Ascending aorta (tissue), 2 donors: ENCODE results near the gene NCDN. TPM values are rescaled to one million over a fixed set of nuclear protein-coding genes. Genes with fewer than 3 reads are reported as not detected.

ENCODE experiments used
- DNase-seq, 2 donors: peaks; one replicate each; pipeline ENCODE4 v3.0.0-alpha.2; 2019; ENCODE audit warnings: low spot score in 2 of 2
- H3K27ac ChIP-seq, 2 donors: fragments of 200-600 bp; sonication (generic); one replicate each; pipeline ENCODE4 v1.5.1; 2016 to 2017; ENCODE audit warnings: mild to moderate bottlenecking in 1 of 2
- H3K27me3 ChIP-seq: fragments of 200-600 bp; sonication (generic); one replicate; pipeline ENCODE4 v1.5.1; 2017
- H3K36me3 ChIP-seq, 2 donors: fragments of 200-600 bp; sonication (generic); one replicate each; pipeline ENCODE4 v1.5.1; 2016
- H3K4me1 ChIP-seq, 2 donors: fragments of 200-600 bp; sonication (generic); one replicate each; pipeline ENCODE4 v1.5.1; 2016 to 2017; ENCODE audit warnings: mild to moderate bottlenecking in 1 of 2
- H3K4me3 ChIP-seq, 2 donors: fragments of 200-600 bp; sonication (generic); one replicate each; pipeline ENCODE4 v1.5.1; 2016 to 2017; ENCODE audit warnings: mild to moderate bottlenecking in 1 of 2
- H3K9me3 ChIP-seq, 2 donors: fragments of 200-600 bp; sonication (generic); one replicate each; pipeline ENCODE4 v1.5.1; 2016
- intact Hi-C: fragments of 100-400 bp; cut with DNase I; formaldehyde crosslinking; loops from one replicate; pipeline ENCODE4 v1.15.1; 2023
- total RNA-seq: library from RNA; depleted of rRNA; stranded (reverse); fragments of >200 nt; gene quantifications from one replicate; pipeline ENCODE4 v1.1.0, GENCODE V29; 2016
- TF ChIP-seq, protein P1 (sequence below), 3 experiments: fragments of 200-600 bp in 2 of 3; fragments of 450-650 bp in 1 of 3; sonication (generic) in 2 of 3; IDR thresholded peaks; one replicate each; pipeline ENCODE4 v1.5.1; 2016 to 2019; ENCODE audit warnings: antibody characterized with exemption in 3 of 3, mild to moderate bottlenecking in 1 of 3, moderate library complexity in 1 of 3

Gene NCDN
- total RNA-seq, 1 donor from 2014 or later = 20.1 TPM

DNA sequence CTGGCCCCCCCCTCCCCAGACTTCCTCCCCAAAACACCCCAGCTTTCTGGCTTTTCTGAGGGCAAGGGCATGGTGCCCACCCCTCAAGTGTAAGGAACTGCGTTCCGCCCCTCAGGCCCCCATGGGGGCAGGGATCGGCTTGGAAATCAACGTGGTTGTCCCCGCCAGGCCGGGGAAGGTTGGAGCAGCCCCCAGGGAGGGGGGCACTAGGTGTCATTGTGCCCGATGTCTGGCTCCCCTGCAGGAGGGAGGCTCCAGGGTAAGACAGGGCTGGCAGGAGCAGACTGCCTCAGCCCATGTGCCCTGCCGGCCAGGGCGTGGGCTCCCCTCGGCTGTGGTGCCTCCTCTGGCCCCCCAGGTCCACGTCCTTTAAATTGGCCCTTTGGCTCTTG is 8.1 kb downstream of the NCDN start:
- H3K4me3 ChIP-seq = no peak overlapping the region
- no peak for DNase-seq
- TF ChIP-seq, protein P1, sequence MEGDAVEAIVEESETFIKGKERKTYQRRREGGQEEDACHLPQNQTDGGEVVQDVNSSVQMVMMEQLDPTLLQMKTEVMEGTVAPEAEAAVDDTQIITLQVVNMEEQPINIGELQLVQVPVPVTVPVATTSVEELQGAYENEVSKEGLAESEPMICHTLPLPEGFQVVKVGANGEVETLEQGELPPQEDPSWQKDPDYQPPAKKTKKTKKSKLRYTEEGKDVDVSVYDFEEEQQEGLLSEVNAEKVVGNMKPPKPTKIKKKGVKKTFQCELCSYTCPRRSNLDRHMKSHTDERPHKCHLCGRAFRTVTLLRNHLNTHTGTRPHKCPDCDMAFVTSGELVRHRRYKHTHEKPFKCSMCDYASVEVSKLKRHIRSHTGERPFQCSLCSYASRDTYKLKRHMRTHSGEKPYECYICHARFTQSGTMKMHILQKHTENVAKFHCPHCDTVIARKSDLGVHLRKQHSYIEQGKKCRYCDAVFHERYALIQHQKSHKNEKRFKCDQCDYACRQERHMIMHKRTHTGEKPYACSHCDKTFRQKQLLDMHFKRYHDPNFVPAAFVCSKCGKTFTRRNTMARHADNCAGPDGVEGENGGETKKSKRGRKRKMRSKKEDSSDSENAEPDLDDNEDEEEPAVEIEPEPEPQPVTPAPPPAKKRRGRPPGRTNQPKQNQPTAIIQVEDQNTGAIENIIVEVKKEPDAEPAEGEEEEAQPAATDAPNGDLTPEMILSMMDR (IDR thresholded peaks at IDR 0.05) = no peak
- intact Hi-C loops = no loop called here
- no peaks in the 10 kb centered on the region for H3K27me3 ChIP-seq
- H3K36me3 ChIP-seq = peaks cover 10 to 38% of the 10 kb centered on the region in 2 donors
- H3K4me1 ChIP-seq = peaks cover 0 to 10% of the 10 kb centered on the region in 2 donors
- no peaks in the 10 kb centered on the region for H3K9me3 ChIP-seq
- no peak overlapping the region for H3K27ac ChIP-seq

DNA sequence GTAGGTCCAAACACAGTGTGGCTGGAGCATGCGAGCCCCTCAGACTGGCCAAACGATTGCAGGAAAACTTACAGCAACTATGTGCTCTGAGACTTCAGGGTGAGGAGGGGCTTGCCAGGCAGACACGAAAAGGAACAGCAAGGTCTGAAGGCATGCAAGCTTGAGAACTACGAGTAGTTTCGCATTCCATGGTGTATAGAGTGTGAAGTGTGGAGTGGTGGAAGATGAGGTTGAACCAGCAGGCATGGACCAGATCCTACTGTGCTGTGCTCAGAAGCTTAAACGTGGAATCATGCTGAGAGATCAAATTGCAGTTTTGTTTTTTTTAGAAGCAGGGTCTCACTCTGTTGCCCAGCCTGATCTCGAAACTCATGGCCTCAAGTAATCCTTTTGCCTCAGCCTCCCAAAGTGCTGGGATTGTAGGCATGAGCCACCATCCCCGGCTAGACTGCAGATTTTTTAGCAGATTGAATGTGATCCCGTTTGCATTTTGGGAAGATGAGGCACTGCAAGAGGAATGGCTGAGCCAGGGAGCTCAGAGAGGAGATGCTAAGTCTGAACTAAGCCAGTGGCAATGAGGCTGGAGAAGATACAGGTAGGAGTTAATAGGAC is 10.5 kb downstream of the NCDN start:
- H3K36me3 ChIP-seq = peaks cover 9 to 27% of the 10 kb centered on the region in 2 donors
- intact Hi-C loops = loop anchor here (2.0 kb wide), 2 partner anchors 159 to 207 kb away; no protein-coding TSS in a partner anchor
- no peak for DNase-seq
- TF ChIP-seq, protein P1 (IDR thresholded peaks at IDR 0.05) = no peak
- H3K9me3 ChIP-seq = no peaks in the 10 kb centered on the region
- H3K4me3 ChIP-seq = no peak overlapping the region
- H3K27me3 ChIP-seq = peaks cover 6% of the 10 kb centered on the region
- H3K27ac ChIP-seq = no peak overlapping the region
- H3K4me1 ChIP-seq = peaks cover 0 to 6% of the 10 kb centered on the region in 2 donors

DNA sequence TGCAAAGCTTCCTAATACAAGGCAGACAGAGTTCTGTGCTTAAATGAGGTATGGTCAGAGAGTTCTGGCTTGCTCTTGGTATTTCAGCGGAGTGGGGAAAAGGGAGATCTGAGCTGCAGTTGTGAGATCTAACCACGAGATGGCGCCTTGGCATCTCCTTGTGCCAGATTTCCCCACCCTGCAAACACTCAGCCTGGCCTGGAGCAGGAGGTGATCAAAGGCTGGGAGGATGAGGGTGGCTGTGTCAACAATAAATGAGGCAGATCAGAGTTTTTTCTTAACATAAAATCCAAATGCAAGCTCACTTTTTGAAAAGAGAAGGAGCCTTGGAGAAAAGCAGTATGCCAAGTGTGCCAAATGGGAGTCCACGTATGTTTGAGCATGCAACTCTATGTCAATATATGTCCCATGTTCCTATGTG is 11.4 kb downstream of the NCDN start:
- TF ChIP-seq, protein P1 (IDR thresholded peaks at IDR 0.05) = peak; percentile 62 to 75 (median 74)
- H3K36me3 ChIP-seq = peaks cover 0 to 18% of the 10 kb centered on the region in 2 donors
- DNase-seq = no peak
- peaks cover 0 to 10% of the 10 kb centered on the region in 2 donors for H3K4me1 ChIP-seq
- no peak overlapping the region for H3K27ac ChIP-seq
- intact Hi-C loops = loop anchor here (2.0 kb wide), 2 partner anchors 158 to 206 kb away; no protein-coding TSS in a partner anchor
- no peak overlapping the region for H3K4me3 ChIP-seq
- H3K9me3 ChIP-seq = no peaks in the 10 kb centered on the region
- H3K27me3 ChIP-seq = peaks cover 10% of the 10 kb centered on the region

DNA sequence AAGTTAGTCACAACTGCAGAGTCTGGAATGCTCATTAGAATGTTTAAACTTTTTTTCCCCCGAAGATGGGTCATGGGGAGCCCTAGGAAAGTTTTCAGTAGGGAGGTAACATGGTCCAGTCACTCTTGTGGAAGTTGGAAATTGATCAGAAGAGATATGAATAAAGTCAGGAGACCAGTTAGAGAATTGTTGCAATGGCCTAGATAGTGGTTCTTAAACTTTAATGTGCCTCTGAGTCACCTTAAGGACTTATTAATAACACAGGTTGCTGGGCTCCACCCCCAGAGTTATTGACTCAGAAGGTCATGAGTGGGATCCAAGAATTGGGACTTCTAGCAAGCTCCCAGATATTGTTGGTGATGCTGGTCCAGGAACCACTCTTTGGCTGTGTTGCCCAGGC is 12.3 kb downstream of the NCDN start:
- DNase-seq = no peak
- H3K4me3 ChIP-seq = no peak overlapping the region
- no peaks in the 10 kb centered on the region for H3K9me3 ChIP-seq
- intact Hi-C loops = loop anchor here (2.0 kb wide), 2 partner anchors 157 to 205 kb away; no protein-coding TSS in a partner anchor
- no peak overlapping the region for H3K27ac ChIP-seq
- H3K36me3 ChIP-seq = peaks cover 0 to 15% of the 10 kb centered on the region in 2 donors
- peaks cover 10% of the 10 kb centered on the region for H3K27me3 ChIP-seq
- TF ChIP-seq, protein P1 (IDR thresholded peaks at IDR 0.05) = no peak
- H3K4me1 ChIP-seq = peaks cover 0 to 10% of the 10 kb centered on the region in 2 donors

DNA sequence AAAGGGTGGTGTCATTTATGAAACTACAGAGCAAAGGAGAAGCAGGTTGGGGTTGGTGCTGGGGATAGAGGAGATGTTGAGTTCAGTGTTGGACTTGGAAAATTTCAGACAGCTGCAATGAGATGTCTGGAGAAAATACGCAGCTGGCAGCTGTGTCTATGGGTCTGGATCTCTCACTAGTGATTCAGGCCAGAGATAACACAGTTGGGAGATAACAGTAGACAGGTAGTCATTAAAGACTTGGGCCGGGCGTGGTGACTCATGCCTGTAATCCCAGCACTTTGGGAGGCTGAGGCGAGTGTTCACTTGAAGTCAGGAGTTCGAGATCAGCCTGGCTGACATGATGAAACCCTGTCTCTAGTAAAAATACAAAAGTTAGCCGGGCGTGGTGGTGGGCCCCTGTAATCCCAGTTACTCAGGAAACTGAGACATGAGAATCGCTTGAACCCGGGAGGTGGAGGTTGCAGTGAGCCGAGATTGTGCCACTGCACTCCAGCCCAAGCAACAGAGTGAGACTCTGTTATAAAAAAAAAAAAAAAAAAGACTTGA is 13.1 kb downstream of the NCDN start:
- no peaks in the 10 kb centered on the region for H3K9me3 ChIP-seq
- H3K27ac ChIP-seq = no peak overlapping the region
- no peak overlapping the region for H3K4me3 ChIP-seq
- H3K4me1 ChIP-seq = peaks cover 0 to 10% of the 10 kb centered on the region in 2 donors
- TF ChIP-seq, protein P1 (IDR thresholded peaks at IDR 0.05) = no peak
- intact Hi-C loops = no loop called here
- no peak for DNase-seq
- peaks cover 0 to 8% of the 10 kb centered on the region in 2 donors for H3K36me3 ChIP-seq
- peaks cover 10% of the 10 kb centered on the region for H3K27me3 ChIP-seq
